NT2/D1 (cell line): ENCODE data around the gene NCKAP1.
"Not testable (repeated sequence)": the region's sequence is repeated elsewhere in the genome, so short reads cannot be mapped to it uniquely, and the experiment has no call there.

Experiments
- DNase-seq: peaks from one replicate; pipeline ENCODE4 v3.0.0-alpha.2; 2011; ENCODE audit warnings: low read depth, low spot score
- H3K27me3 ChIP-seq: 2 replicates; pipeline ENCODE4 v1.6.0; 2011; ENCODE audit warnings: mild to moderate bottlenecking; ENCODE audit not compliant: insufficient read length, insufficient read depth
- H3K36me3 ChIP-seq: 2 replicates; pipeline ENCODE4 v1.6.1; 2011; ENCODE audit warnings: mild to moderate bottlenecking, low read length, mixed read lengths; ENCODE audit not compliant: insufficient read depth, insufficient read length
- H3K4me1 ChIP-seq: 2 replicates; pipeline ENCODE4 v1.5.1; 2011; ENCODE audit not compliant: insufficient read depth, insufficient read length
- H3K4me3 ChIP-seq: 2 replicates; pipeline ENCODE4 v1.5.1; 2011; ENCODE audit warnings: low read depth; ENCODE audit not compliant: insufficient read length
- H3K9ac ChIP-seq: 2 replicates; pipeline ENCODE4 v1.6.0; 2011; ENCODE audit warnings: low read depth; ENCODE audit not compliant: insufficient read length
- H3K9me3 ChIP-seq: 2 replicates; pipeline ENCODE4 v1.5.1; 2011; ENCODE audit warnings: mild to moderate bottlenecking, low read length; ENCODE audit not compliant: insufficient read depth
- SUZ12 ChIP-seq: IDR thresholded peaks from 2 replicates; pipeline ENCODE4 v1.6.1; 2011; ENCODE audit not compliant: insufficient read length, insufficient read depth; ENCODE audit errors: extremely low read depth
- YY1 ChIP-seq: IDR thresholded peaks from 2 replicates; pipeline ENCODE4 v1.6.1; 2011; ENCODE audit not compliant: insufficient read length, insufficient read depth
- ZNF274 ChIP-seq: IDR thresholded peaks from 2 replicates; pipeline ENCODE4 v1.6.1; 2011; ENCODE audit warnings: mild to moderate bottlenecking, low read depth, low read length

Gene NCKAP1

GRCh38 chr2:182977463-182977862 is 60.8 kb downstream of the NCKAP1 start:
- no peak overlapping the region for H3K4me3 ChIP-seq
- H3K9ac ChIP-seq = no peak overlapping the region
- peaks cover 86% of the 10 kb centered on the region for H3K36me3 ChIP-seq
- TF ChIP-seq ZNF274 (no peak), SUZ12 (no peak), YY1 (no peak)
- no peaks in the 10 kb centered on the region for H3K27me3 ChIP-seq
- H3K9me3 ChIP-seq = no peaks in the 10 kb centered on the region
- DNase-seq = no peak
- no peaks in the 10 kb centered on the region for H3K4me1 ChIP-seq

DNA sequence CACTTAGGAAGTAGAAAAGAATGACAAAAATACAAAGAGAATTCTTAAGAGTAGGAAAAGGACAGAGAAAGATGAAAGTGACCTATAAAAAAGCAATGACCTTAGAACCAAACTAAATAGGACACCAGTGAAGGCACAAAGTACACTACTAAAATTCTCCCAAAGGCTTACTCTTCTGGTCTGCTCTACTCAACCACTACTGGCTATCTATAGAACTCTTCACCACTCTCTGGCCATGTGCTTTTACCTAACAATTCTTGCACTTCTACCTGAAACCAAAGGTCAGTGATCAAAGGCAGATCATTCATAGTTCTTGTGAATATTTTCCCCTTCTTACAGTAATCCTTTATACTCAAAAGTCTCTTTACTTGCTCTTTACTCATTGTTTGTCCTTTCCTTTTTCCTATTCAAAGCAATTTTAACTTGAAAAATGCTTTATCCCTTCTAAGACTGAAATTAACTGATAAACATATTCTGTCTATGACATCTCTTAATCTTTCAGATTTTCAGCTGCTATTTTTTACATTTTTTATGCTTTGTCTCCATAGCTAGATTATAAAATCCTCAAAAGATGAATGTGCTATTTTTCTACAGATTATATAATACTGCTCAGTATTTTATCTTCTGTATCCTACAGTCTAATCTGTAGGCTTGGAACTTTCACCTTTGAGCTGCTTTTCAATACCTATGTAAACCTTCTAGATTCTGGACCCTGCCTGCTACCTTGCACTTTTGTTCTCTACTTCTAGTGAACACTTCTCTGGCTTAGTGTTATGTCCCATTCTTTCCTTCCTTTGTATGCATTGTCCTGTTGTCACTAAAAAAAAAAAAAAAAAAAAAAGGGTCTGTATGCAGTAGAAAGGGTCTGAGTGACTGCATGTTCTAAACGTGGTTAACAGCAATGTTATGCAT is 64.6 kb downstream of the NCKAP1 start:
- H3K36me3 ChIP-seq = peaks cover 61% of the 10 kb centered on the region
- no peaks in the 10 kb centered on the region for H3K4me1 ChIP-seq
- DNase-seq = no peak
- no peak overlapping the region for H3K9ac ChIP-seq
- H3K9me3 ChIP-seq = no peaks in the 10 kb centered on the region
- no peak overlapping the region for H3K4me3 ChIP-seq
- no peaks in the 10 kb centered on the region for H3K27me3 ChIP-seq
- TF ChIP-seq YY1 (no peak), ZNF274 (no peak), SUZ12 (no peak)

- H3K4me1 ChIP-seq = no peaks in the 10 kb centered on the region
- no peak for DNase-seq
- H3K9me3 ChIP-seq = no peaks in the 10 kb centered on the region
- H3K27me3 ChIP-seq = no peaks in the 10 kb centered on the region
- peaks cover 57% of the 10 kb centered on the region for H3K36me3 ChIP-seq
- H3K9ac ChIP-seq = no peak overlapping the region
- TF ChIP-seq YY1 (no peak), SUZ12 (no peak), ZNF274 (no peak)
- no peak overlapping the region for H3K4me3 ChIP-seq
Observed at GRCh38 chr2:182972548-182972942, 65.7 kb downstream of the NCKAP1 start.

DNA sequence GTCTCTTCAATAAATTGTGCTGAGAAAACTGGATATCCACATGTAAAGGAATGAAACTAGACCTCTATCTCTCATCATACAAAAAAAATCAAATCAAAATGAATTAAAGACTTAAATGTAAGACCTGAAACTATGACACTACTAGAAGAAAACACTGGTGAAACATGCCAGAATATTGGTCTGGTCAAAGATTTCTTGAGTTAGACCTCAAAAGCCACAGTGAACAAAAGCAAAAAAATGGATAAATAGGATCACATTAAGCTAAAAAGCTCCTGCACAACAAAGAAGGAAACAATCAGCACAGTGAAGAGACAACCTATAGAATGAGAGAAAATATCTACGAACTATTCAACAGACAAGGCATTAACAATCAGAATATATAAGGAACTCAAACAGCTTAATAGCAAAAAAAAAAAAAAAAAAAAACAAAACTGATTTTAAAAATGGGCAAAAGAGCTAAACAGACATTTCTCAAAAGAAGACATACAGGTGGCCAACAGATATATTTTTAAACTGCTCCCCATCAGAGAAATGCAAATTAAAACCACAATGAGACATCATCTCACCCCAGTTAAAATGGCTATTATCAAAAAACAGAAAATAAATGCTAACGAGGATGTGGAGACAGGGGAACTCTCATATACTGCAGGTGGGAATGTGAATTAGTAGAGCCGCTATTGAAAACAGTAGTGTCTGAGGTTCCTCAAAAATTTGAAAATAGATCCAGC is 66.3 kb downstream of the NCKAP1 start:
- no peaks in the 10 kb centered on the region for H3K27me3 ChIP-seq
- TF ChIP-seq SUZ12 (no peak), ZNF274 (no peak), YY1 (no peak)
- DNase-seq = no peak
- H3K36me3 ChIP-seq = peaks cover 52% of the 10 kb centered on the region
- no peak overlapping the region for H3K4me3 ChIP-seq
- H3K9ac ChIP-seq = no peak overlapping the region
- H3K9me3 ChIP-seq = no peaks in the 10 kb centered on the region
- no peaks in the 10 kb centered on the region for H3K4me1 ChIP-seq

GRCh38 chr2:182970486-182970885 is 67.8 kb downstream of the NCKAP1 start:
- no peak for DNase-seq
- H3K9ac ChIP-seq = no peak overlapping the region
- H3K9me3 ChIP-seq = no peaks in the 10 kb centered on the region
- H3K27me3 ChIP-seq = no peaks in the 10 kb centered on the region
- no peaks in the 10 kb centered on the region for H3K4me1 ChIP-seq
- H3K36me3 ChIP-seq = peaks cover 50% of the 10 kb centered on the region
- H3K4me3 ChIP-seq = no peak overlapping the region
- TF ChIP-seq YY1 (no peak), ZNF274 (no peak), SUZ12 (no peak)

DNA sequence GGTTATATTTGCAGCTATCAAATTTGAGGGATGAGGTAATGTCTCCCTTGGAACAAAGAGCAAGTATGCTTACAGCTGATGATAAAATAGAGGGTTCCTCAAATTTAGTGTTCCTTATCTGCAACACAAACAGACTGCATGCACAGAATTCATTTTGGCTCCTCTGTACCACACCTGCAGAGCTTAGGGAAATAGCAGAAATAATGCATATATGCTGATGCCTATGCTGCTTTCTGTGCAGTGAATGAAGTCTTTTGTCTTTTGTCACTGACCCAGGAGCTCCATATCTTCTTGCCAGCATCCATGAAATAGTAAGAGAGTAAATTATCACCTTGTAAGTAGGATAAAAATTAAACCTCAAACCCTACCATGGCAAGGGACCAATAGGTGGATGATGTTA is 69.8 kb downstream of the NCKAP1 start:
- Histone ChIP-seq H3K9me3 (no peaks in the 10 kb centered on the region), H3K9ac (no peak overlapping the region), H3K36me3 (peaks cover 44% of the 10 kb centered on the region), H3K27me3 (no peaks in the 10 kb centered on the region), H3K4me1 (no peaks in the 10 kb centered on the region), H3K4me3 (no peak overlapping the region)
- no peak for DNase-seq
- TF ChIP-seq ZNF274 (no peak), YY1 (no peak), SUZ12 (no peak)

DNA sequence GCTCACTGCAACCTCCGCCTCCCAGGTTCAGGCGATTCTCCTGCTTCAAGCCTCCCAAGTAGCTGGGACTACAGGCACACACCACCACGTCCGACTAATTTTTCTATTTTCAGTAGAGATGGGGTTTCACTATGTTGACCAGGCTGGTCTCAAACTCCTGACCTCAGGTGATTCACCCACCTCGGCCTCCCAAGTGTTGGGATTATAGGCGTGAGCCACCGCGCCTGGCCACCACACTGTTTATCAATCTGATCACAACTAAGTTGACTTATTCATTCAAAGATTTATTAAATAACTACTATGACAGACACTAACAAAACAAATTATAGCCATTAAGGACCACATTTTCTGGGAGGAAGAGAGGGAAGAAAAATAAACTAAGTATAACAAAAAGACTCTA is 71.9 kb downstream of the NCKAP1 start:
- H3K36me3 ChIP-seq = peaks cover 50% of the 10 kb centered on the region
- H3K9me3 ChIP-seq, H3K9ac ChIP-seq, H3K27me3 ChIP-seq, H3K4me3 ChIP-seq, H3K4me1 ChIP-seq, DNase-seq: not testable (repeated sequence)
